Suppressor macrophage (primary cell): Measurements from ENCODE around the gene PRKCZ.

Experiments used
- DNase-seq, 4 experiments: peaks; one replicate each; pipeline ENCODE4 v3.0.0-alpha.2; 2020 to 2022

The PRKCZ gene

GRCh38 chr1:2213576-2214505 lies 163.6 kb downstream of the PRKCZ start:
- no peak for DNase-seq

GRCh38 chr1:2214541-2215241 lies 164.5 kb downstream of the PRKCZ start:
- no peak for DNase-seq

- DNase-seq = no peak
Measured at GRCh38 chr1:2215329-2215728, 165.1 kb downstream of the PRKCZ start.

GRCh38 chr1:2215909-2216766 lies 165.9 kb downstream of the PRKCZ start:
- no peak for DNase-seq

GRCh38 chr1:2216767-2217058 lies 166.5 kb downstream of the PRKCZ start:
- no peak for DNase-seq

GRCh38 chr1:2221271-2221670 lies 171.1 kb downstream of the PRKCZ start:
- no peak for DNase-seq

GRCh38 chr1:2224170-2224584 lies 174.0 kb downstream of the PRKCZ start:
- DNase-seq = peak; percentile 32 to 73 (median 66)

- DNase-seq = no peak
Measured at GRCh38 chr1:2224631-2225428, 174.6 kb downstream of the PRKCZ start.

GRCh38 chr1:2226525-2227345 lies 176.5 kb downstream of the PRKCZ start:
- DNase-seq = peak in 2 of 4 experiments; percentile 50 to 61

- DNase-seq = peak; percentile 98 to 99 (median 99)
Measured at GRCh38 chr1:2227346-2228156, 177.3 kb downstream of the PRKCZ start.

- peak in 1 of 4 experiments; percentile 23 for DNase-seq
Measured at GRCh38 chr1:2228157-2228594, 178.0 kb downstream of the PRKCZ start, which contains the start of gene SKI. TSS of gene SKI (plus strand) at chr1:2228319. CDS start at chr1:2228767, 448 bp downstream.

GRCh38 chr1:2228694-2229036 lies 178.5 kb downstream of the PRKCZ start:
- DNase-seq = peak in 2 of 4 experiments; percentile 40 to 56

GRCh38 chr1:2229037-2229864 lies 179.0 kb downstream of the PRKCZ start:
- peak; percentile 74 to 89 (median 82) for DNase-seq

- DNase-seq = peak in 1 of 4 experiments; percentile 29
Measured at GRCh38 chr1:2229911-2230731, 179.9 kb downstream of the PRKCZ start.

GRCh38 chr1:2230781-2231531 lies 180.7 kb downstream of the PRKCZ start:
- peak in 1 of 4 experiments; percentile 24 for DNase-seq

- DNase-seq = peak in 3 of 4 experiments; percentile 40 to 60 (median 49)
Measured at GRCh38 chr1:2231532-2232254, 181.5 kb downstream of the PRKCZ start.
